ENCODE results near the gene RASSF5.

- TF ChIP-seq CTCF (IDR thresholded peaks at IDR 0.05) (no peak), POLR2A (IDR thresholded peaks at IDR 0.05) (no peak)
These were observed 72.6 kb downstream of the RASSF5 start for GRCh38 chr1:206579747-206580437.
